Type B pancreatic cell (in vitro differentiated cells): Measurements from ENCODE around the gene POLR1G. TPM values are rescaled to one million over a fixed set of nuclear protein-coding genes. Genes with fewer than 3 reads are reported as not detected.

Experiments used
- DNase-seq: peaks from one replicate; pipeline ENCODE4 v3.0.0; 2021; ENCODE audit warnings: mixed read lengths; ENCODE audit not compliant: unreplicated experiment; ENCODE audit errors: extremely low spot score
- H3K27ac Mint-ChIP-seq: 2 replicates; pipeline ENCODE4 v1.8.0; 2021; ENCODE audit warnings: mild to moderate bottlenecking, mixed read lengths
- H3K27me3 Mint-ChIP-seq: 2 replicates; pipeline ENCODE4 v1.8.0; 2021; ENCODE audit warnings: mixed read lengths
- H3K36me3 Mint-ChIP-seq: 2 replicates; pipeline ENCODE4 v1.8.0; 2021; ENCODE audit warnings: mixed read lengths
- H3K4me1 Mint-ChIP-seq: one replicate; pipeline ENCODE4 v1.8.0; 2021; ENCODE audit warnings: mixed read lengths; ENCODE audit not compliant: unreplicated experiment
- H3K4me3 Mint-ChIP-seq: 2 replicates; pipeline ENCODE4 v1.8.0; 2021; ENCODE audit warnings: mild to moderate bottlenecking, mixed read lengths
- H3K9me3 Mint-ChIP-seq: 2 replicates; pipeline ENCODE4 v1.8.0; 2021; ENCODE audit warnings: mixed read lengths
- CTCF ChIP-seq: fragments of 200-600 bp; sonication (generic); conservative IDR thresholded peaks from 2 replicates; pipeline ENCODE4 v1.5.0; 2021; ENCODE audit warnings: antibody characterized with exemption, mild to moderate bottlenecking
- total RNA-seq: library from RNA; stranded (reverse); gene quantifications from 2 replicates; pipeline ENCODE4 v1.2.1, GENCODE V29; 2021; ENCODE audit warnings: low replicate concordance

The POLR1G gene
- total RNA-seq, 1 donor from 2014 or later: 9.5 TPM

- H3K4me1 Mint-ChIP-seq: peaks cover 19% of the 10 kb centered on the region
- no peaks in the 10 kb centered on the region for H3K9me3 Mint-ChIP-seq
- no peak for TF ChIP-seq CTCF
- no peak overlapping the region for H3K27ac Mint-ChIP-seq
- no peaks in the 10 kb centered on the region for H3K27me3 Mint-ChIP-seq
- no peak overlapping the region for H3K4me3 Mint-ChIP-seq
- H3K36me3 Mint-ChIP-seq: no peaks in the 10 kb centered on the region
- no peak for DNase-seq
Observed at GRCh38 chr19:45420356-45420755, 13.9 kb downstream of the POLR1G start.

GRCh38 chr19:45420871-45421270 lies 14.4 kb downstream of the POLR1G start:
- H3K4me1 Mint-ChIP-seq: peaks cover 24% of the 10 kb centered on the region
- DNase-seq: no peak
- TF ChIP-seq CTCF: no peak
- peak overlapping the region; percentile 51 for H3K4me3 Mint-ChIP-seq
- no peaks in the 10 kb centered on the region for H3K36me3 Mint-ChIP-seq
- no peak overlapping the region for H3K27ac Mint-ChIP-seq
- H3K9me3 Mint-ChIP-seq: no peaks in the 10 kb centered on the region
- H3K27me3 Mint-ChIP-seq: no peaks in the 10 kb centered on the region

GRCh38 chr19:45421947-45422498 lies 15.6 kb downstream of the POLR1G start:
- no peak for TF ChIP-seq CTCF
- peak overlapping the region; percentile 38 for H3K4me3 Mint-ChIP-seq
- H3K4me1 Mint-ChIP-seq: peaks cover 24% of the 10 kb centered on the region
- no peaks in the 10 kb centered on the region for H3K36me3 Mint-ChIP-seq
- H3K9me3 Mint-ChIP-seq: no peaks in the 10 kb centered on the region
- H3K27ac Mint-ChIP-seq: no peak overlapping the region
- DNase-seq: no peak
- H3K27me3 Mint-ChIP-seq: no peaks in the 10 kb centered on the region

GRCh38 chr19:45423033-45423588 lies 16.7 kb downstream of the POLR1G start:
- peaks cover 24% of the 10 kb centered on the region for H3K4me1 Mint-ChIP-seq
- no peaks in the 10 kb centered on the region for H3K9me3 Mint-ChIP-seq
- no peak for DNase-seq
- peaks cover 4% of the 10 kb centered on the region for H3K27me3 Mint-ChIP-seq
- peak overlapping the region; percentile 95 for H3K27ac Mint-ChIP-seq
- H3K36me3 Mint-ChIP-seq: no peaks in the 10 kb centered on the region
- no peak for TF ChIP-seq CTCF
- peak overlapping the region; percentile 96 for H3K4me3 Mint-ChIP-seq

- H3K4me3 Mint-ChIP-seq: peak within 1 kb of the TSS; percentile 96
- no peaks in the 10 kb centered on the region for H3K36me3 Mint-ChIP-seq
- peaks cover 8% of the 10 kb centered on the region for H3K27me3 Mint-ChIP-seq
- H3K9me3 Mint-ChIP-seq: no peaks in the 10 kb centered on the region
- no peak for TF ChIP-seq CTCF
- peaks cover 27% of the 10 kb centered on the region for H3K4me1 Mint-ChIP-seq
- H3K27ac Mint-ChIP-seq: peak within 1 kb of the TSS; percentile 95
- peak; percentile 96 for DNase-seq
Observed at GRCh38 chr19:45423589-45424190, 17.2 kb downstream of the POLR1G start, which contains the start of gene ERCC1. TSS of gene ERCC1 (minus strand) at chr19:45423917. CDS start at chr19:45423374, 543 bp downstream.
